HTERT RPE-1 (cell line): ENCODE results near the gene ZMYM1.
"Not testable (repeated sequence)": the region's sequence is repeated elsewhere in the genome, so short reads cannot be mapped to it uniquely, and the experiment has no call there.

ENCODE experiments used
- in situ Hi-C: fragments of 300-500 bp; cut with MboI; formaldehyde crosslinking; loops from 4 replicates; pipeline ENCODE4 v1.14.3; 2020; ENCODE audit warnings: low sequenced_read_pairs

Gene ZMYM1

DNA sequence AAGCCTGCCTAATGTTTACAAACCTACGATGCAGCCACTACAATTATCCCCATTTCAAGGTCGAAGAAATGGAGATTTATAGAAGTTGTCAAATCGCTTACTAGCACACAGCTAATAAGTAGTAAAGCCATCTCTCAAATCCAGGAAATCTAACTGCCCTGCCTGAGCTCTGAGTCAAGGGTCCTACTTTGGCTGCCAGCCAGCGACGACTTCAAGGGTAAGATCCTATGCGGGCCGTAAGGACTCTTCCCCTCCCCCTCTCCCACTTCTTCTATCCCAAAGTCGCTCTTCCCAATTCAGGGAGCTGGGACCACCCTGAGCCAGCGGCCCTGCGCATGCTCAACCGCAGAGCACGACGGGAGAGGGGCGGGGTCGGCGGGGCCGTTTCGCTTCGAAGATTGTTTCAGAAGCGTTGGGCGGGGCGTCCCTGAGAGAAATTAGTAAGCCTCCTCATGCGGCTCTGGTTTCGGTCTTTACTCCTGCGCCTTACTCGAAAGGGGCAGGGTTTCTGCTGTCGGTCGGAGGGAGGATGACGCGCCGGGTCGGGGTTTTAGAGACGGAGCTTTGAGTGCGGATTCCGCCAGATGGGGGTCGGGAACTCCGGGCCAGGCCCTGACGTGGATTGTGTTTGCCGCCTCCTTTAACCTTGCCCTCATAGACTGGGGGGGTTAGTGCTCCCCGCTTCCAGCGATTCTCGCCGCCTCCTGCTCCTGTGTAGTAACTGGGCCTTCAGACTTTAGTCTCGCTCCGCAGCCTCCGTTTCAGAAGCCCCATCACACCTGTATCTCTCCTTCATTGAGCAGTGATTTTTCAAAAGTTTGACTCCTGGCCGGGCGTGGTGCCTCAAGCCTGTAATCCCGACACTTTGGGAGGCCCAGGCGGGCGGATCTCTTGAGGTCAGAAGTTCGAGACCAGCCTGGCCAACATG, at the start of gene ZMYM1:
Gene ZMYM1, plus strand, starts transcription at position 383 of the 928 bp plus-strand sequence. CDS start 14,603 bp downstream, outside the sequence.
- in situ Hi-C loops, result no loop called here

DNA sequence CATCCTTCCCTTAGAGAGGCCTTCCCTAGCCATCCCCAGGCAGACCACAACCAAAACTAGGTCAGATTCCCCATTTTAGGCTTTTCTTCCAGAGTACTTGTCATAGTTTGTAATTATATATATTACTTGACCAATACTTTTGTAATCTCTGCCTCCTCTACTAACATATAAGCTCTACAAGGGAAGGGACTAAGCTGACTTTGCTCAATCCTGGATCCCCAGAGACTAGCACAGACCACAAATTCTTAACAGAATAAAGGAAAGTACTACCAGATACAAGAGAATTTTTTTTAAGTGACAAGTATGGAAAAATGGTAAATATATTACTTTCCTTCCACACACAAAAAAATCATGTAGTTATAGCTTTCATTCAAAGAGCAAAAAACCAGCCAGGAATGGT, 49.4 kb upstream of the ZMYM1 start:
- in situ Hi-C loops, result no loop called here

DNA sequence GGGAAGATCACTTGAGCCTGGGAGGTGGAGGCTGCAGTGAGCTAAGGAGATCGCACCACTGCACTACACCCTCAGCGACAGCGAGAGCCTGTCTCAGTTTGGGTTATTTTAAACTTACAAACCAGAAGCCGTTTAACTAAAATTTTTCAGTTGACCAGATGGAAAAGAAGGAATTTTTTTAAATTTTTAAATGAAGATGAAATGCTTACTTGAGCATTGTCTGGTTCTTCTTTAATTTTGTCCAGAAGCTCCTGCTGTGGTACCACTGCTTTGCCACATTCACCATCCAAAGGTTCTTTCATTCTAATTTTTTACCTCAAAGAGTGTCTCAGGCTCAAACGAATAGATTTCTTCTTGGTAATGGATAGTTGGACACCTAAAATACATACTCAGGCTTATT, 48.8 kb upstream of the ZMYM1 start:
- in situ Hi-C loops, result no loop called here

DNA sequence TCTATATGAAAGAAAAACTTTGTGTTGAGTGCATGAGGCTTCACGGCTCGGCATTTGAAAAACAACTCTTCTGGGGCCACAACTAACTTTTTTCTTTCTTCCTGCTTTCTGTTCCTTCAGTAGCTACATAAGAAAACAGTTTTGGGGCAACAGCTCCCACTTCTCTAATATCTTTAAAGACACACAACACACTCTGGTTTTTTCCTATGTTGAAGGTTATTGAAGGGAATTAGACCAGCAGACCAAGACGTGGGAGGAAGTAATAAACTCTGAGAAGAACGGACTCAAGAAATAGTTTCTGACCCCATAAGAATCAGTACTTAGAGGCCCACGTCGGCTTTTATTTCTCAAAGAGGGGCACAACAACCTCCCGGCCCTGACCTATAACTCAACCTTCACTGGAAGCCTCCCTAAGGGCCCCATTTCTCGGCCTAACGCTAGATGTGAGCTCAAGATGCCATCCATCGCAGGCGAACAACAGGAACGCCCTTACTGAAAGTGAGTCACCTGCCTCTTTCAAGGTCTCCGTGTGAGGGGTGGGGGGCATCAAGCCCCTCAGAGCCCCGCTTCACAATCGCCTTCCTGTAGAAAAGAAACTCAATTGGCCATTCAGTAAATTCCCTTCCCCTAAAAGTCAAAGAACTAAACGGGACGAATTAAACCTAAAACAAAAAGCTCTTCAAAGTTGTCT, 48.3 kb upstream of the ZMYM1 start:
- in situ Hi-C loops, result no loop called here

DNA sequence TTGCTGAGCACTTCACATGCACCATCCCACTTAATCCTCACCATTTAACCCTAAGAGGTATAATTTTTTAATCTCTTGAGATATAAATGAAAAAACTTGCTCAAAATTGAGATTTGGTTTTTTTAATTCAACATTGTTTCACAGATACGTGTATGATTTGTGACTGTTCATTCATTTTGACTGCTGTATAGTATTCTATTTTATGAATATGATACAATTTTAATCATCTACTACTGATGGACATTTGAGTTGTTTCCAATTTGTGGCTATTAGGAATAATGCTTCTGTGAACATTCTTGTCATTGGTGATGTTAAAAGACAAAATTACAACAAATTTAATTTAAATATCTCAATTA, 46.8 kb upstream of the ZMYM1 start:
- in situ Hi-C loops, result no loop called here

DNA sequence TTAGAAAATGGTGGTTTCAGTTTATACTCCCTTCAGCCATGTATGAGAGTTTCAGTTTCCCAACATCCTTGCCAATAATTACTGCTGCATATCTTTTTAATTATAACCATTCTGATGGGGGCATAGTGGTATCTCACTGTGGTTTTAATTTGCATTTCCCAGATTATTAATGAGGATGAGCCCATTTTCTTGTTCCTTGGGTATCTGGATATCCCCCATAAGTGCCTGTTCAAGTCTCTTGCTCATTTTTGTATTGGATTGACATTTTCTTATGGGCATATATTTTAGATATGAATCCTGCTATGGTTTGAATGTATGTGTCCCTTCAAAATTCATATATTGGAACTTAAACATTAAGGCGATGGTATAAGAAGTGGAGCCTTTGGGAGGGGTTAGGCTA, 45.8 kb upstream of the ZMYM1 start:
- in situ Hi-C loops, result no loop called here

DNA sequence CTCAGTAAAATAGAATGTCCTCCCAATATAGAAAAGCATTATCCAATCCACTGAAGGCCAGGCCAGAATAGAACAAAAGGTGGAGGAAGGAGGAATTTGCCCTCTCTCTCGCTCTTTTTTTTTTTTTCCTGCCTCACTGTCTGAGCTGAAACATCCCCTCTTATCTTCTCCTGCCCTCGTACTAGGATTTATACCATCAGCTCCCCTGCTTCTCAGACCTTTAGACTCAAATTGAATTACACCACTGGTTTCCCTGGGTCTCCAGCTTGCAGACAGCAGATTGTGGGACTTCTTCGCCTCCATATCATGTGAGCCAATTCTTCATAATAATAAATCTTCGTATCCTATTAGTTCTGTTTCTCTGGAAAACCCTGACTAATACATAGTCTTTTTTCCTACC, 42.6 kb upstream of the ZMYM1 start:
- in situ Hi-C loops, result no loop called here

DNA sequence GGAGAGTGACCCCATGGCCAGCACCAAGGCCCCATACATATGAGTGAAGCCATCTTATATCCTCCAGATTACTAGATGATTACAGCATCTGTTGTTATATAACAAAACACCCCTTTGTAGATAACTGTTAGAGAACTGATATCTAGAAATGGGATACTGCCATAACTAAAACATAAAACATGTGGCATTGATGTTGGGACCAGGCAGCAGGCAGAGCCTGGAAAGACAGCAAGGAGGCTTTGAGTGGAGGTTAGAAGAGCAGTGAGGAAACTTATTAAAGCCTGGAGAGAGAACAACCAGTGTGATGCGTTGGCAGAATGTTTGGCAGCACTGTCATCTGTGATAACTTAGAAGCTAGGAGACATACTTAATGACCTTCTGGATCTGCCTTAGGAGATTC, 42.0 kb upstream of the ZMYM1 start:
- in situ Hi-C loops, result no loop called here

DNA sequence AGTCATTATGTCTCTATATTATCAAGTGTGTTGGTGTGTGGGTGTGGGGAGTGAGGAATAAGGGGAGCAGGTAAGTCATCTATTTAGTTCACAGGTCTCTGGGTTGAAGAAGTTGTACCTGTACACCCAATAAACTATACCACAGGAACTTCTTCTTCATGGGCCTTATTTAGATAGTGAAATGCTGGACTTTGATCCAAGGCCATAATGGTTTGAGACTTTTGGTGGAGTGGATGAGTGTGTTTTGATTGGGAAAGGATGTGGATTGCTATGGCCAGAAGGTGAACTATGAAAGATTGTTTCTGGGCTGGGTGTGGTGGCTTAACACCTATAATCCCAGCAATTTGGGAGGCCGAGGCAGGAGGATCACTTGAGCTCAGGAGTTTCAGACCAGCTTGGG, 40.5 kb upstream of the ZMYM1 start:
- in situ Hi-C loops, result no loop called here

DNA sequence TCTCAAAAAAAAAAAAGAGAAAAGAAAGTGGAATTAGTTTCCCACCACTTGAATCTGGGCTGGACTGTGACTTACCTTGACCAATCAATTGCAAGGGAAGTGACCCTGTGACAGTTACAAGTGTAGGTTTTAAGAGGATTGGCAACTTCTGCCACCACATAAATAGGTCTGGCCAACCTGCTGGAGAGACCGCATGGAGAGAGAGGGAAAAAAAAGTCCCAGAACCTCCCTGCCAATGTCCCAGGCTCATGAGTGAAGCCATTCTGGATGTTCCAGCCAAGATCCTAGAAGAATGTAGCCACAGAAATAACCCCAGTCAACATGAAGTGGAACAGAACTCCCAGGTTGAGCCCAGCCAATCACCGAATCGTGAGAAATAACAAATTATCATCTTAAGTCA, 35.7 kb upstream of the ZMYM1 start:
- in situ Hi-C loops, result no loop called here

DNA sequence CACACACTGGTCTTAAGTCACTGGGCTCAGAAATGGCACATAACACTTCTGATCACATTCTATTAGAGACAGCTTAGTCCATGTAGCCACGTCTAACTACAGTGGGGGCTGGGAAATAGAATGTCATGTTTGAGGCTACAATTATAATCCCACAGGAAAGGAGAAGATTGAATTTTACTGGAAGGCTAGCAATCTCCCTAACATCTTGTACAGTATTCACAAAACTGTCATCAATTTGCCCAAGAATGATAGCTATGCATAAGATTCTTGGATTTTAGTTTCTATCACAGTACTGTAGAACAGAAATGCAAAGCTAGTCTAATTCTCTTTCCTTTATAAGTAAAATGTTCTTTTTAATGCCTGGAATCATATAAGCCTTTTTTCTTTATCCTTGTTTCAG, 34.8 kb upstream of the ZMYM1 start:
- in situ Hi-C loops, result no loop called here

DNA sequence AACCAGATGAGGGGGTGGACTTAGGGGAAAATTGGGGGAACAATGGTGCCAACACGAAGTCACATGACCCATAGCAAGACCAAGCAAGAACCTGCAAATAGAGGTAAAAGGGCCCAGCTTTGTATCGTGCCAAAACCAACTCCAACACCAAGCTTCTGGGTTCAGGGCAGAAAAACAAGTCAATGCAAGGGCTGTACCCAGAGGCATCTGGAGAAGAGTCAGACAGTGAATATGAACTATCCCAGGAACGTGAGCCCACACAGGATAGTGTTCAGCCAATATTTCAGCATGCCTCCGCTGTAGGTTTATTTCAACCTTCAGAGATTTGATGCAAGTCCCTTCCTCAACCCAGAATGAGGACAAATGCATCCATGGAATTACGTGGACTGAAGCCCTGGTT, 32.5 kb upstream of the ZMYM1 start:
- in situ Hi-C loops, result no loop called here

DNA sequence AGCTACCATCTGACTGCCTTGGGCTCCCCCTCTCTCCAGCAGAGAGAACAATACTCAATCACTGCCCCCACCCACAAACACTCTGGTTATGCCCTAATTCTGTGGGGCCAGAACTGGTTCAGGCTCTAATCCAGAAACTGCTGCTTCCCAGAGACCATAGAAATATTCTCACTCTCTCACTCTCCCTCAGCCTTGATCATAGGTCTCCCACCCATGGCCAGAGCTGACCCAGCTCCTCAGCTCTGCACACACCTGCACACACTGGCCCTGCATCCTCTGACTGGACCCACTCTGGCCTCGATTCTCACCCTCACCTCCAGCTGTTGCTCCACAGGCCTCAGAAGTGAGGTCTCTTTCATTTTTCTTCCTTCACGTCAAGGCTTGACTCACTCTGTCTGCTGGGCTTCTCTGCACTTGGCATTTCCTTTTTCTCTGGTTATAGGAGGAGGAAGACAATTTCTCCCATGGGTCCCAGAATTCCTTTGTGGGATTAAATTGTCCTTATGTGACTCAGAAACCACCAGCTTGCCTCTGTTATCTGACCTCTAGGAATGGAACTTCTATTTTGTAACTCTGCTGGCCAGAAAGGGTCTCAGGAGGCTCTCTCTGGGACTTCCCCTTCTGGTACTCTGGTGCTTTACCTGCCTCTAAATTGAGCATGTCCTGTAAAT, 31.9 kb upstream of the ZMYM1 start:
- in situ Hi-C loops, result no loop called here

DNA sequence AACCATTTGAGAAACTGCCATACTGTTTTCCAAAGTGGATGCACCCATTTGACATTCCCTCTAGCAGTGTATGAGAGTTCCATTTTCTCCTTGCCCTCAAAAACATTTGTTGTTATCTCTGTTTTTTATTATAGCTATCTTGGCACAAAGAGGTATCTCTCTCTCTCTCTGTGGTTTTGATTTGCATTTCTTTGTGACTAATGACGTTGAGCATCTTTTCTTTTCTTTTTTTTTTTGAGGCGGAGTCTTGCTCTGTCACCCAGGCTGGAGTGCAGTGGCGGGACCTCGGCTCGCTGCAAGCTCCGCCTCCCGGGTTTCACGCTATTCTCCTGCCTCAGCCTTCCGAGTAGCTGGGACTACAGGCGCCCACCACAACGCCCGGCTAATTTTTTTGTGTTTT, 30.1 kb upstream of the ZMYM1 start:
- in situ Hi-C loops, result no loop called here

DNA sequence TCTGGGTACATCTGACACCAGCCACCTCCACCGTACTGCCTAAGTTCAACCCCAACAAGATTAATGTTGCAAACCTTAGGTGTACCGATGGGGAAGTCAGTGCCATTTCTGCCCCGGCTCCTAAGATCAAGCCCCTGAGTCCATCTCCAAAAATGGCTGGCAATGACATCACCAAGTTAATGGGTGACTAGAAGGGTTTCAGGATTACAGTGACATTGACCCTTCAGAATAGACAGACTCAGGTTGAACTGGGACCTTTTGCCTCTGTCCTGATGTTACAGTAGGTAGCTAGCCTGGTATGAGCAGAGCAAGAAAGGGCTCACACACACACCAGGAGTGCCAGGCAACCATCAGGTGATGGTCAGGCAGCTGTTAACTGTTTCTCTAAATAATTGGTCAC, 25.8 kb upstream of the ZMYM1 start:
- in situ Hi-C loops, result no loop called here

DNA sequence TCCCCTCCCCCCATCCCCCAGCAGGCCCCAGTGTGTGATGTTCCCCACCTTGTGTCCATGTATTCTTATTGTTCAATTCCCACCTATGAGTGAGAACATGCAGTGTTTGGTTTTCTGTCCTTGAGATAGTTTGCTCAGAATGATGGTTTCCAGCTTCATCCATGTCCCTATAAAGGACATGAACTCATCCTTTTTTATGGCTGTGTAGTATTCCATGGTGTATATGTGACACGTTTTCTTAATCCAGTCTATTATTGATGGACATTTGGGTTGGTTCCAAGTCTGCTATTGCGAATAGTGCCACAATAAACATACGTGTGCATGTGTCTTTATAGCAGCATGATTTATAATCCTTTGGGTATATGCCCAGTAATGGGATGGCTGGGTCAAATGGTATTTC, 24.9 kb upstream of the ZMYM1 start:
- in situ Hi-C loops, result not testable (repeated sequence)

DNA sequence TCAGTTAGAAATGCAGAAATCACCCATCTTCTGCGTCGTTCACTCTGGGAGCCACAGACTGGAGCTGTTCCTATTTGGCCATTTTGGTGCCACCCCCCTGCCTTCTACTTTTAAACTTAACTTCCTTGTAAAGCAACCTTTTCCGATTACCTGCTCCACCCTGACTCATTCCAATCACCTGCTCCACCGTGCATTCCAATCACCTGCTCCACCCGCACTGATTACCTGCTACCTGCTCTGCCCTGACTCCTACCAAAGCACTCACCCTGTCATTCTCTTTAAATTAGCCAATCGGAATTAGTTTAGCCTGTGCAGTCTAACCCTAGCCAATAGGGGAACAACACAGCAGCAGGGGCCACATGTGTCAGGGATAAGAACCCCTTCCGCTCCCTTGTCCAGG, 20.9 kb upstream of the ZMYM1 start:
- in situ Hi-C loops, result not testable (repeated sequence)

DNA sequence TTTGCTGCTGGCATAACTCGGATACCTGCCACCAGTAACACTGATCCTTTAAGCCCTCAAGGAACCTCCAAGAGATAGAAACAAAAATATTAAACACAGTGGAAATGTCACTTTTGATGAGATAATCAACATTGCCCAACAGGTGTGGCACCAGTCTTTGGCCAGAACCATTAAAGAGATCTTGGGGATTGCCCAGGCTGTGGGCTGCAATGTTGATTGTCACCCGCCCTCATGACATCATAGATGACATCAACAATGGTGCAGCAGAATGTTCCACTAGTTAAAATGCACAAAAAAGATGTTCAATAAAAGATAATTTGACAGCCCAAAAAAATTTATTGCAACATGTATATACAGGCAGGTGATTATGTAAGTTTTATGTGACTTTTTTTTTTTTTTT, 20.2 kb upstream of the ZMYM1 start:
- in situ Hi-C loops, result no loop called here

DNA sequence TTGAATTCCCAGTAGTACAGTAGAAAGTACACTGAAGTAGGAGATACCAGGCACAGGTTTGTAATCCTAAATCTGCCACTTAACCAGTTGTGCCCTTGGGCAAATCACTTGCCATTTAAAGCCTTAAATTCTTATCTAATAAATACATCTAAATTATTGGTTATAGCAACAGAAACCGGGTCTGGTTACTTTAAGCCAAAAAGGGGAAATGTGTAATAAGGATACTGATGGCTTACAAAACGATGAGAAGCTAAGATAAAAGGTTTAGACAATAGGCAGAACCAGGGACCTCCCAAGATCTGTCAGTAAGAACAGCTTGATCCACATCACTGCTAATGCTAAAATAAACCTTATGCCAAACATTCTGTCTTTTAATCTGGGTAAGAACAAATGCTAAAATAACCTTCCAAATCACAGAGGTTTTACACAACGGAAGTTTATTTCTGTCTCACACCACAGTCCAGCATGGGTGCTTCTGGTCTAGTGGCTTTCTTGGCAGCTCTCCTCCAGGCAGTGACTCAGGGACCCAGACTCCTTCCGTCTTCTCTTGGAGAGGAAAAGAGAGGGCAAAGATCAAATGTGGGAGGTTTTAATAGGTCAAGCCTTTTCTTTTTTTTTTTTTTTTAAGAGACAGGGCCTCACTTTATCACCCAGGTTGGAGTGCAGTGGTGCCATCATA, 16.5 kb upstream of the ZMYM1 start:
- in situ Hi-C loops, result no loop called here

DNA sequence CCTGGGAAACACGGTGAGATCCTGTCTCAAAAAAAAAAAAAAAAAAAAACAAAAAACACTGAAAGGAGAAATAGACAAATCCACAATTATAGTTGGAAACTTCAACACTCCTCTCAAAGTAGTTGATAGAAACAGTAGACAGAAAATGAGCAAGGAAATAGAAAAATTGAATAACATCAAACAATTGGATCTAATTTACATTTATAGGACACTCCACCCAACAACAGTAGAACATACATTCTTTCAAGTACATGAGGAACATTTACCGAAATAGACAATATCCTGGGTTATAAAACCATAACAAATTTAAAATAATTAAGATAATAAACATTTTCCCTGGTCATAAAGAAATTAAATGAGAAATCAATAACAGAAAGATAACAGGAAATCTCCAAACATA, 14.9 kb upstream of the ZMYM1 start:
- in situ Hi-C loops, result no loop called here

DNA sequence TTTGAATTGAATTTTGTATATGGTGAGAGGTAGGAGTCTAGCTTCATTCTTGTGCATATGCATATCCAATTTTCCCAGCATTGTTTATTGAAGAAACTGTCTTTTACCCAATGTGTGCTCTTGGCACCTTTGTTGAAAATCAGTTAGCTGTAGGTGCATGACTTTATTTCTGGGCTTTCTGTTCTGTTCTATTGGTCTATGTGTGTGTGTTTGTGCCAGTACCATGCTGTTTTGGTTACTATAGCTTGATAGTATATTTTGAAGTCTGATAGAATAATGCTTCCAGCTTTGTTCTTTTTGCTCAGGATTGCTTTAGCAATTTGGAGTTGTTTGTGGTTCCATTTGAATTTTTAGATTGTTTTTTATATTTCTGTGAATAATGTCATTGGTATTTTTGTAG, 9.4 kb upstream of the ZMYM1 start:
- in situ Hi-C loops, result no loop called here
